Esophagus muscularis mucosa (tissue), 4 donors: ENCODE data around the gene IMPACT.

Source experiments
- CTCF ChIP-seq, 3 experiments: fragments of 200-600 bp in 2 of 3; fragments of 450-650 bp in 1 of 3; sonication (generic) in 2 of 3; IDR thresholded peaks; one replicate each; pipeline ENCODE4 v1.5.1; 2017 to 2019; ENCODE audit warnings: antibody characterized with exemption in 3 of 3, mild to moderate bottlenecking in 2 of 3, moderate library complexity in 1 of 3
- EP300 ChIP-seq: sonication (generic); formaldehyde crosslinking; IDR thresholded peaks from one replicate; pipeline ENCODE4 v1.6.1; 2017; ENCODE audit warnings: antibody characterized with exemption
- POLR2A ChIP-seq: fragments of 450-650 bp; IDR thresholded peaks from one replicate; pipeline ENCODE4 v1.6.1; 2017; ENCODE audit warnings: antibody characterized with exemption, moderate library complexity, mild to moderate bottlenecking, low read depth
- POLR2AphosphoS5 ChIP-seq, 2 donors: sonication (generic); formaldehyde crosslinking; IDR thresholded peaks; one replicate each; pipeline ENCODE4 v1.6.1; 2017; ENCODE audit warnings: antibody characterized with exemption in 2 of 2

GRCh38 chr18:24466771-24467170 lies 40.3 kb downstream of the IMPACT start:
- TF ChIP-seq EP300 = no peak
- no peak for TF ChIP-seq POLR2AphosphoS5 (IDR thresholded peaks at IDR 0.05)
- TF ChIP-seq CTCF (IDR thresholded peaks at IDR 0.05) = no peak
- TF ChIP-seq POLR2A = no peak
